IPS DF 4.7 (cell line): ENCODE results near the gene PER1.

Experiments used
- DNase-seq: peaks from one replicate; pipeline ENCODE4 v3.0.0-alpha.2; 2013; ENCODE audit warnings: low spot score; ENCODE audit errors: extremely low read depth

The PER1 gene

GRCh38 chr17:8153525-8153956, 1.3 kb upstream of the PER1 start:
- no peak for DNase-seq

GRCh38 chr17:8153031-8153451, 837 bp upstream of the PER1 start:
- no peak for DNase-seq

- no peak for DNase-seq
Measured at GRCh38 chr17:8151641-8152111, 528 bp downstream of the PER1 start.

- no peak for DNase-seq
Measured at GRCh38 chr17:8151120-8151640, 1.0 kb downstream of the PER1 start.

GRCh38 chr17:8150194-8151119, 1.7 kb downstream of the PER1 start:
- DNase-seq = no peak

- no peak for DNase-seq
Measured at GRCh38 chr17:8149419-8150193, 2.6 kb downstream of the PER1 start.

- DNase-seq = no peak
Measured at GRCh38 chr17:8148560-8148959, 3.6 kb downstream of the PER1 start.

- no peak for DNase-seq
Measured at GRCh38 chr17:8147805-8148404, 4.3 kb downstream of the PER1 start.

- no peak for DNase-seq
Measured at GRCh38 chr17:8147141-8147804, 4.9 kb downstream of the PER1 start.

- DNase-seq = no peak
Measured at GRCh38 chr17:8146381-8147140, 5.6 kb downstream of the PER1 start.

- DNase-seq = no peak
Measured at GRCh38 chr17:8145811-8146210, 6.4 kb downstream of the PER1 start.

GRCh38 chr17:8144401-8145231, 7.6 kb downstream of the PER1 start:
- no peak for DNase-seq

GRCh38 chr17:8143581-8144400, 8.4 kb downstream of the PER1 start:
- no peak for DNase-seq

GRCh38 chr17:8142887-8143580, 9.2 kb downstream of the PER1 start:
- DNase-seq = no peak

- no peak for DNase-seq
Measured at GRCh38 chr17:8142158-8142886, 9.9 kb downstream of the PER1 start.

GRCh38 chr17:8141741-8142140, 10.5 kb downstream of the PER1 start:
- DNase-seq = no peak

- no peak for DNase-seq
Measured at GRCh38 chr17:8141045-8141444, 11.2 kb downstream of the PER1 start.
